ENCODE results near the gene SUPT6H. TPM values are rescaled to one million over a fixed set of nuclear protein-coding genes. Genes with fewer than 3 reads are reported as not detected.
A peak's percentile ranks its signal among the peaks of the same experiment; 100 is the strongest.

The SUPT6H gene
- total and polyA plus RNA-seq, 2 of the 8 experiments (the other 6 are each of a cell fraction or from before 2014, with no cell fraction given): 32.0 to 59.9 TPM

GRCh38 chr17:28710861-28711722 lies 49.1 kb downstream of the SUPT6H start (continued):
- TF ChIP-seq SIN3A (conservative IDR thresholded peaks at IDR 0.05 in 1 of 2, IDR thresholded peaks at IDR 0.05 in 1 of 2; ENCODE audit: low read depth in 1 of 2, low read length in 2 of 2): 0 out of 4 replicates have a peak, but pooled peaks of 1 of the 2 experiments have one; percentile 46
- TF ChIP-seq SP4 (IDR thresholded peaks at IDR 0.05; ENCODE audit: low read length): no peak; the same call in 1 of the 2 replicates
- peak; percentile 83; the same call in 1 of the 2 replicates for TF ChIP-seq E2F6 (IDR thresholded peaks at IDR 0.05)
- TF ChIP-seq CEBPB (IDR thresholded peaks at IDR 0.05; ENCODE audit: low read depth, low read length): no peak
- no peak for TF ChIP-seq TEAD4 (IDR thresholded peaks at IDR 0.05; ENCODE audit: low read depth, low read length)
- no peak for TF ChIP-seq EZH2 (IDR thresholded peaks at IDR 0.05; ENCODE audit: low read depth, low read length, severe bottlenecking)
- TF ChIP-seq RAD21 (IDR thresholded peaks at IDR 0.05 in 1 of 2, conservative IDR thresholded peaks at IDR 0.05 in 1 of 2; ENCODE audit: low read depth in 2 of 2, low read length in 2 of 2): no peak
- no peak for TF ChIP-seq BACH1 (IDR thresholded peaks at IDR 0.05; ENCODE audit: low read length)
- no peak for TF ChIP-seq NANOG (IDR thresholded peaks at IDR 0.05; ENCODE audit: insufficient read depth, low read depth, low read length, poor library complexity, severe bottlenecking)
- no peak for TF ChIP-seq RNF2 (IDR thresholded peaks at IDR 0.05; ENCODE audit: borderline replicate concordance, low read depth, low read length, missing control alignments, poor library complexity, severe bottlenecking)
- no peak for TF ChIP-seq EGR1 (IDR thresholded peaks at IDR 0.05; ENCODE audit: borderline replicate concordance, low read depth, low read length)
- no peak for TF ChIP-seq RBBP5 (IDR thresholded peaks at IDR 0.05; ENCODE audit: borderline replicate concordance, low read depth, low read length)
- no peak for TF ChIP-seq USF2 (IDR thresholded peaks at IDR 0.05; ENCODE audit: low read length)
- no peak for TF ChIP-seq MAFK (IDR thresholded peaks at IDR 0.05; ENCODE audit: low read depth, low read length)
- TF ChIP-seq NRF1 (IDR thresholded peaks at IDR 0.05; ENCODE audit: low read depth, low read length): no peak
- peak; percentile 63; the same call in 1 of the 2 replicates for TF ChIP-seq GTF2F1 (IDR thresholded peaks at IDR 0.05; ENCODE audit: borderline replicate concordance, low read depth, low read length)
- TF ChIP-seq RXRA (IDR thresholded peaks at IDR 0.05; ENCODE audit: insufficient read depth, low read depth, low read length): no peak
- TF ChIP-seq FOSL1 (IDR thresholded peaks at IDR 0.05; ENCODE audit: insufficient read depth, low read depth, low read length): no peak
- TF ChIP-seq PHF8 (conservative IDR thresholded peaks at IDR 0.05; ENCODE audit: low read depth, low read length): peak; percentile 90

Data from H1 (cell line).